GM12891 (cell line): ENCODE results near the gene NKD1.
"Not testable (repeated sequence)": the region's sequence is repeated elsewhere in the genome, so short reads cannot be mapped to it uniquely, and the experiment has no call there.

Source experiments
- PAX5 ChIP-seq: IDR thresholded peaks from 2 replicates; pipeline ENCODE4 v1.6.1; 2011; ENCODE audit warnings: low read length, moderate library complexity, mild to moderate bottlenecking; ENCODE audit not compliant: insufficient read depth, severe bottlenecking
- POLR2A ChIP-seq: IDR thresholded peaks from 2 replicates; pipeline ENCODE4 v1.6.1; 2011; ENCODE audit warnings: low read depth, low read length, control low read depth
- POLR2AphosphoS5 ChIP-seq: IDR thresholded peaks from 2 replicates; pipeline ENCODE4 v1.6.1; 2011; ENCODE audit warnings: low read depth, low read length, control low read depth
- SPI1 ChIP-seq: IDR thresholded peaks from 2 replicates; pipeline ENCODE4 v1.6.1; 2011; ENCODE audit warnings: low read depth, low read length, control low read depth
- TAF1 ChIP-seq: IDR thresholded peaks from 2 replicates; pipeline ENCODE4 v1.6.1; 2011; ENCODE audit warnings: low read depth, low read length, control low read depth

DNA sequence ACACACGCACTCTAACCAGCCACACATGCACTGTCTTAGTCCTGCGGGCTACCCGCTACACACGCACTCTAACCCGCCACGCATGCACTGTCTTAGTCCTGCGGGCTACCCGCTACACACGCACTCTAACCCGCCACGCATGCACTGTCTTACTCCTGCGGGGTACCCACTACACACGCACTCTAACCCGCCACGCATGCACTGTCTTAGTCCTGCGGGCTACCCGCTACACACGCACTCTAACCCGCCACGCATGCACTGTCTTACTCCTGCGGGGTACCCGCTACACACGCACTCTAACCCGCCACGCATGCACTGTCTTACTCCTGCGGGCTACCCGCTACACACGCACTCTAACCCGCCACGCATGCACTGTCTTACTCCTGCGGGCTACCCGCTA, 31.2 kb downstream of the NKD1 start:
- TF ChIP-seq POLR2AphosphoS5, SPI1, POLR2A, TAF1, PAX5: not testable (repeated sequence)
